ENCODE measurements around the gene PPP3R1.

The PPP3R1 gene

GRCh38 chr2:68163641-68164040 is 88.7 kb downstream of the PPP3R1 start:
- no peak overlapping the region for H2AFZ ChIP-seq (ENCODE audit: low read depth, low read length)
- H3K27me3 ChIP-seq (ENCODE audit: insufficient read depth, low read length) = no peaks in the 10 kb centered on the region
- no peaks in the 10 kb centered on the region for H3K9me3 ChIP-seq (ENCODE audit: low read length)
- H3K36me3 ChIP-seq (ENCODE audit: insufficient read depth, low read length) = peaks cover 55% of the 10 kb centered on the region
- H3K4me3 ChIP-seq (ENCODE audit: low read length) = no peak overlapping the region
- peaks cover 4% of the 10 kb centered on the region for H3K4me1 ChIP-seq (ENCODE audit: insufficient read depth, low read length)

GRCh38 chr2:68158134-68158447 is 94.2 kb downstream of the PPP3R1 start:
- peak overlapping the region; percentile 22 for H2AFZ ChIP-seq (ENCODE audit: low read depth, low read length)
- H3K27me3 ChIP-seq (ENCODE audit: insufficient read depth, low read length) = no peaks in the 10 kb centered on the region
- peaks cover 29% of the 10 kb centered on the region for H3K36me3 ChIP-seq (ENCODE audit: insufficient read depth, low read length)
- H3K4me3 ChIP-seq (ENCODE audit: low read length) = peak overlapping the region; percentile 86
- H3K9me3 ChIP-seq (ENCODE audit: low read length) = no peaks in the 10 kb centered on the region
- H3K4me1 ChIP-seq (ENCODE audit: insufficient read depth, low read length) = peaks cover 17% of the 10 kb centered on the region

GRCh38 chr2:68157402-68158133 is 94.8 kb downstream of the PPP3R1 start, which contains the start of gene PNO1:
PNO1 (plus strand) TSS chr2:68157888; CDS start chr2:68157935, 47 bp downstream.
- H3K9me3 ChIP-seq (ENCODE audit: low read length) = no peaks in the 10 kb centered on the region

GRCh38 chr2:68157002-68157401 is 95.3 kb downstream of the PPP3R1 start:
- H3K36me3 ChIP-seq (ENCODE audit: insufficient read depth, low read length) = peaks cover 21% of the 10 kb centered on the region
- H3K4me3 ChIP-seq (ENCODE audit: low read length) = peak overlapping the region; percentile 86
- peaks cover 17% of the 10 kb centered on the region for H3K4me1 ChIP-seq (ENCODE audit: insufficient read depth, low read length)
- peak overlapping the region; percentile 22 for H2AFZ ChIP-seq (ENCODE audit: low read depth, low read length)
- no peaks in the 10 kb centered on the region for H3K27me3 ChIP-seq (ENCODE audit: insufficient read depth, low read length)
- H3K9me3 ChIP-seq (ENCODE audit: low read length) = no peaks in the 10 kb centered on the region

More at GRCh38 chr2:68157402-68158133, 94.8 kb downstream of the PPP3R1 start, which contains the start of gene PNO1:
- Histone ChIP-seq H3K36me3 (ENCODE audit: insufficient read depth, low read length) (peaks cover 26% of the 10 kb centered on the region), H3K27me3 (ENCODE audit: insufficient read depth, low read length) (no peaks in the 10 kb centered on the region), H2AFZ (ENCODE audit: low read depth, low read length) (peak within 1 kb of the TSS; percentile 22), H3K4me3 (ENCODE audit: low read length) (peak within 1 kb of the TSS; percentile 86), H3K4me1 (ENCODE audit: insufficient read depth, low read length) (peaks cover 17% of the 10 kb centered on the region)

- H3K9me3 ChIP-seq (ENCODE audit: low read length) = no peaks in the 10 kb centered on the region
- peaks cover 18% of the 10 kb centered on the region for H3K36me3 ChIP-seq (ENCODE audit: insufficient read depth, low read length)
- peak overlapping the region; percentile 22 for H2AFZ ChIP-seq (ENCODE audit: low read depth, low read length)
- no peaks in the 10 kb centered on the region for H3K27me3 ChIP-seq (ENCODE audit: insufficient read depth, low read length)
- peaks cover 17% of the 10 kb centered on the region for H3K4me1 ChIP-seq (ENCODE audit: insufficient read depth, low read length)
- peak overlapping the region; percentile 86 for H3K4me3 ChIP-seq (ENCODE audit: low read length)
Observed at GRCh38 chr2:68156419-68156818, 95.9 kb downstream of the PPP3R1 start.

GRCh38 chr2:68155618-68156017 is 96.7 kb downstream of the PPP3R1 start:
- H3K4me1 ChIP-seq (ENCODE audit: insufficient read depth, low read length) = peaks cover 17% of the 10 kb centered on the region
- no peaks in the 10 kb centered on the region for H3K9me3 ChIP-seq (ENCODE audit: low read length)
- H3K4me3 ChIP-seq (ENCODE audit: low read length) = no peak overlapping the region
- no peak overlapping the region for H2AFZ ChIP-seq (ENCODE audit: low read depth, low read length)
- peaks cover 10% of the 10 kb centered on the region for H3K36me3 ChIP-seq (ENCODE audit: insufficient read depth, low read length)
- H3K27me3 ChIP-seq (ENCODE audit: insufficient read depth, low read length) = no peaks in the 10 kb centered on the region

GRCh38 chr2:68152681-68153347 is 99.5 kb downstream of the PPP3R1 start:
- H3K4me1 ChIP-seq (ENCODE audit: insufficient read depth, low read length) = peaks cover 16% of the 10 kb centered on the region
- H2AFZ ChIP-seq (ENCODE audit: low read depth, low read length) = no peak overlapping the region
- no peak overlapping the region for H3K4me3 ChIP-seq (ENCODE audit: low read length)
- no peaks in the 10 kb centered on the region for H3K9me3 ChIP-seq (ENCODE audit: low read length)
- no peaks in the 10 kb centered on the region for H3K36me3 ChIP-seq (ENCODE audit: insufficient read depth, low read length)
- no peaks in the 10 kb centered on the region for H3K27me3 ChIP-seq (ENCODE audit: insufficient read depth, low read length)

GRCh38 chr2:68151037-68151436 is 101.3 kb downstream of the PPP3R1 start:
- Histone ChIP-seq H3K4me1 (ENCODE audit: insufficient read depth, low read length) (peaks cover 9% of the 10 kb centered on the region), H3K4me3 (ENCODE audit: low read length) (no peak overlapping the region), H3K36me3 (ENCODE audit: insufficient read depth, low read length) (no peaks in the 10 kb centered on the region), H3K9me3 (ENCODE audit: low read length) (no peaks in the 10 kb centered on the region), H3K27me3 (ENCODE audit: insufficient read depth, low read length) (no peaks in the 10 kb centered on the region), H2AFZ (ENCODE audit: low read depth, low read length) (no peak overlapping the region)

- Histone ChIP-seq H3K27me3 (ENCODE audit: insufficient read depth, low read length) (no peaks in the 10 kb centered on the region), H3K4me1 (ENCODE audit: insufficient read depth, low read length) (no peaks in the 10 kb centered on the region), H3K4me3 (ENCODE audit: low read length) (no peak overlapping the region), H3K9me3 (ENCODE audit: low read length) (no peaks in the 10 kb centered on the region), H2AFZ (ENCODE audit: low read depth, low read length) (no peak overlapping the region), H3K36me3 (ENCODE audit: insufficient read depth, low read length) (peaks cover 8% of the 10 kb centered on the region)
Observed at GRCh38 chr2:68141875-68142274, 110.5 kb downstream of the PPP3R1 start.

- Histone ChIP-seq H3K27me3 (ENCODE audit: insufficient read depth, low read length) (no peaks in the 10 kb centered on the region), H3K4me3 (ENCODE audit: low read length) (no peak overlapping the region), H3K4me1 (ENCODE audit: insufficient read depth, low read length) (no peaks in the 10 kb centered on the region), H3K36me3 (ENCODE audit: insufficient read depth, low read length) (peaks cover 8% of the 10 kb centered on the region), H3K9me3 (ENCODE audit: low read length) (no peaks in the 10 kb centered on the region), H2AFZ (ENCODE audit: low read depth, low read length) (no peak overlapping the region)
Observed at GRCh38 chr2:68135448-68136320, 116.6 kb downstream of the PPP3R1 start.

- H2AFZ ChIP-seq (ENCODE audit: low read depth, low read length) = no peak overlapping the region
- H3K4me1 ChIP-seq (ENCODE audit: insufficient read depth, low read length) = no peaks in the 10 kb centered on the region
- H3K36me3 ChIP-seq (ENCODE audit: insufficient read depth, low read length) = peaks cover 5% of the 10 kb centered on the region
- H3K27me3 ChIP-seq (ENCODE audit: insufficient read depth, low read length) = no peaks in the 10 kb centered on the region
- no peak overlapping the region for H3K4me3 ChIP-seq (ENCODE audit: low read length)
- H3K9me3 ChIP-seq (ENCODE audit: low read length) = no peaks in the 10 kb centered on the region
Observed at GRCh38 chr2:68134554-68134953, 117.8 kb downstream of the PPP3R1 start.

- Histone ChIP-seq H3K9me3 (ENCODE audit: low read length) (no peaks in the 10 kb centered on the region), H3K27me3 (ENCODE audit: insufficient read depth, low read length) (no peaks in the 10 kb centered on the region), H3K4me3 (ENCODE audit: low read length) (no peak overlapping the region), H3K4me1 (ENCODE audit: insufficient read depth, low read length) (no peaks in the 10 kb centered on the region), H2AFZ (ENCODE audit: low read depth, low read length) (no peak overlapping the region), H3K36me3 (ENCODE audit: insufficient read depth, low read length) (peaks cover 5% of the 10 kb centered on the region)
Observed at GRCh38 chr2:68134120-68134519, 118.2 kb downstream of the PPP3R1 start.

All from neuron (in vitro differentiated cells).